HepG2 (cell line): ENCODE results near the gene LSM2. TPM values are rescaled to one million over a fixed set of nuclear protein-coding genes. Genes with fewer than 3 reads are reported as not detected.

ENCODE experiments used
- ATAC-seq: fragments of 200-7000 bp; cut with Tn5 transposase; 3 replicates; pipeline ENCODE4 v1.9.1; 2020; ENCODE audit warnings: mild to moderate bottlenecking, moderate library complexity
- BruUV-seq: library from RNA; stranded (reverse); fragments of 400-500 nt; replicated peaks from 2 replicates; lab custom pipeline; 2021; lab: Mats Ljungman, UMichigan
- CTCF ChIA-PET: fragments of 300-600 bp; formaldehyde crosslinking; extraction: SDS; loops from one replicate; lab custom pipeline; 2021; ENCODE audit warnings: low total read pairs, inconsistent platforms, low intra/inter-chr PET ratio; lab: Yijun Ruan, JAX
- POLR2A ChIA-PET: fragments of 350-600 bp; sonication (Branson Sonifier 250); formaldehyde crosslinking; loops from one replicate; lab custom pipeline; 2020; ENCODE audit warnings: antibody characterized with exemption, inconsistent platforms; lab: Yijun Ruan, JAX
- DNase-seq: peaks from one replicate; pipeline ENCODE4 v3.0.0-alpha.2; 2015; ENCODE audit warnings: low spot score
- FAIRE-seq: peaks from 3 replicates; lab custom pipeline; 2011; peaks lifted over from hg19 to GRCh38; lab: Jason Lieb, UNC
- H2AFZ ChIP-seq: one replicate; pipeline ENCODE4 v1.6.1; 2011; ENCODE audit warnings: low read length, inconsistent platforms
- H3K27ac ChIP-seq: fragments of 300-600 bp; 3 replicates; pipeline ENCODE4 v1.8.0; 2011; ENCODE audit warnings: mixed run types, mild to moderate bottlenecking, mixed read lengths, low read length, inconsistent platforms; ENCODE audit not compliant: insufficient read depth; ENCODE audit errors: extremely low read length
- H3K27me3 ChIP-seq, 2 experiments: fragments of 200-600 bp in 1 of 2; 2 replicates in 1 of 2; 3 replicates in 1 of 2; pipeline versions ENCODE4 v1.6.0 to v1.8.0; 2011; ENCODE audit warnings: low read length in 2 of 2, mild to moderate bottlenecking in 2 of 2, moderate library complexity in 2 of 2, inconsistent platforms in 1 of 2; ENCODE audit not compliant: insufficient read depth in 2 of 2, control insufficient read depth in 1 of 2
- H3K36me3 ChIP-seq, 2 experiments: fragments of 200-600 bp in 1 of 2; replicated peaks in 1 of 2; 2 replicates in 1 of 2; 3 replicates in 1 of 2; pipeline versions ENCODE4 v1.5.1 to v1.8.0; 2011; ENCODE audit warnings: low read length in 2 of 2, inconsistent platforms in 1 of 2; ENCODE audit not compliant: insufficient read depth in 2 of 2, control insufficient read depth in 1 of 2
- H3K4me1 ChIP-seq: 2 replicates; pipeline ENCODE4 v1.5.1; 2012; ENCODE audit warnings: low read length, inconsistent platforms; ENCODE audit not compliant: insufficient read depth
- H3K4me2 ChIP-seq: 2 replicates; pipeline ENCODE4 v1.6.0; 2011; ENCODE audit warnings: low read depth, low read length, inconsistent platforms
- H3K4me3 ChIP-seq, 3 experiments: fragments of 200-600 bp in 1 of 3; sonication (generic), shearing (Covaris generic) in 1 of 3; replicated peaks in 1 of 3; 2 replicates each; pipeline ENCODE4 v1.5.1; 2011 to 2016; ENCODE audit warnings: low read length in 3 of 3, inconsistent platforms in 2 of 3, low read depth in 2 of 3, mild to moderate bottlenecking in 2 of 3, control low read depth in 1 of 3, mixed read lengths in 1 of 3; ENCODE audit not compliant: insufficient read depth in 1 of 3
- H3K79me2 ChIP-seq: one replicate; pipeline ENCODE4 v1.6.1; 2011; ENCODE audit warnings: low read length, inconsistent platforms; ENCODE audit not compliant: insufficient read depth
- H3K9ac ChIP-seq: 2 replicates; pipeline ENCODE4 v1.6.0; 2011; ENCODE audit warnings: mild to moderate bottlenecking, low read depth, low read length, inconsistent platforms; ENCODE audit not compliant: insufficient read depth
- H3K9me3 ChIP-seq: 2 replicates; pipeline ENCODE4 v1.5.1; 2012; ENCODE audit warnings: mild to moderate bottlenecking, low read length
- H4K20me1 ChIP-seq: 2 replicates; pipeline ENCODE4 v1.6.0; 2011; ENCODE audit warnings: inconsistent platforms, mild to moderate bottlenecking, low read length, moderate library complexity; ENCODE audit not compliant: insufficient read depth
- ATF7-NPFF ChIP-seq: sonication (generic); formaldehyde crosslinking; IDR thresholded peaks from 2 replicates; pipeline ENCODE4 v1.8.1; 2023; ENCODE audit warnings: mild to moderate bottlenecking, low read depth, missing genetic modification reagents, moderate library complexity
- NFIC ChIP-seq: IDR thresholded peaks from 2 replicates; pipeline ENCODE4 v1.6.1; 2012; ENCODE audit warnings: mild to moderate bottlenecking, low read length, inconsistent platforms
- PHF21A ChIP-seq: sonication (generic); formaldehyde crosslinking; IDR thresholded peaks from 2 replicates; pipeline ENCODE4 v1.5.0; 2020; ENCODE audit warnings: mild to moderate bottlenecking, missing genetic modification reagents
- ZNF143 ChIP-seq: sonication (generic); formaldehyde crosslinking; IDR thresholded peaks from 2 replicates; pipeline ENCODE4 v1.4.0; 2020; ENCODE audit warnings: missing genetic modification reagents
- ZNF567 ChIP-seq: sonication (generic); formaldehyde crosslinking; IDR thresholded peaks from 2 replicates; pipeline ENCODE4 v1.8.1; 2023; ENCODE audit warnings: mild to moderate bottlenecking, missing genetic modification reagents, borderline replicate concordance
- WGBS: methylation state at CpG from one replicate; pipeline ENCODE4 v1.1.6; 2017; ENCODE audit warnings: low lambda C conversion rate; 5-methylcytosine and 5-hydroxymethylcytosine counted together
- in situ Hi-C: cut with HindIII; loops from 2 replicates; pipeline ENCODE4 v1.10.0; 2017; ENCODE audit warnings: low pct_unique_long_range_greater_than_20kb; ENCODE audit not compliant: extremely low pct_ligation_motif_present
- intact Hi-C: fragments of 100-400 bp; cut with micrococcal nuclease; formaldehyde crosslinking; loops from one replicate; pipeline ENCODE4 v1.10.0; 2022; ENCODE audit not compliant: unreplicated experiment
- polyA plus RNA-seq, 8 experiments: library from polyadenylated mRNA; depleted of rRNA in 3 of 8; stranded (reverse) in 7 of 8; unstranded in 1 of 8; fragments of >200 nt; fragmentation: Illumina TruSeq in 4 of 8; extraction: Trizol in 4 of 8; gene quantifications; 2 replicates each; pipeline versions ENCODE4 v1.2.1 to v1.2.3, GENCODE V29; 2011 to 2016; ENCODE audit warnings: low read depth in 4 of 8, missing spikeins in 1 of 8, mixed read lengths in 1 of 8; ENCODE audit not compliant: insufficient read depth in 1 of 8
- total RNA-seq, 5 experiments: library from RNA; depleted of rRNA; stranded (reverse); fragments of >200 nt; fragmentation: Illumina TruSeq; extraction: Trizol; gene quantifications; 2 replicates each; pipeline ENCODE4 v1.2.3, GENCODE V29; 2016; ENCODE audit warnings: low read depth in 1 of 5
- TF ChIP-seq, protein P1 (sequence below): sonication (generic); formaldehyde crosslinking; IDR thresholded peaks from 2 replicates; pipeline ENCODE4 v1.4.0; 2020; ENCODE audit warnings: low read depth, mild to moderate bottlenecking, missing genetic modification reagents
- TF ChIP-seq, protein P2 (sequence below): IDR thresholded peaks from 2 replicates; pipeline ENCODE4 v1.6.1; 2016; ENCODE audit warnings: missing compliant biosample characterization, missing genetic modification reagents, borderline replicate concordance

Gene LSM2
- total and polyA plus RNA-seq, 2 of the 13 experiments (the other 11 are each of a cell fraction or from before 2014, with no cell fraction given): 69.4 to 90.5 TPM

DNA sequence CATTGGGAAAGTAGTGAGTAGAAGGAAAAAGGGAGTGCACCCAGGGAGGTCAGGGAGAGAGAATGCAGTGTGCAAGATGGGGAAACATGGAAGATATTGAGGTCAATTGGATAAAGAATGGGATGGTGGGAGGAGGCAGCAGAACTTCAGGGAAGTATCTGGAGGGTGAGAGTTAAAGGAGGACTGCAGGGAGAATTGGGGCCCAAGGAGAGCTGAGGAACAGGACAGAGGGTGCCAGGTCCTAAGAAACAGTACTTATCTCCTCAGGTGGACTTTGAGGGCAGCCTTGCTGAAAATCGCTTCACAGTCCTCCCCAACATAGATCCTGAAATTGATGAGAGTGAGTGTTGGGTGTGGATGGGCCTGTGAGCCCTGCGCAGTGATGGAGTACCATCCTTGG lies 48.5 kb downstream of the LSM2 start (continued):
- TF ChIP-seq ATF7-NPFF (CRISPR knock-in tag): no peak
- TF ChIP-seq ZNF567 (CRISPR knock-in tag): no peak
- TF ChIP-seq, protein P1, sequence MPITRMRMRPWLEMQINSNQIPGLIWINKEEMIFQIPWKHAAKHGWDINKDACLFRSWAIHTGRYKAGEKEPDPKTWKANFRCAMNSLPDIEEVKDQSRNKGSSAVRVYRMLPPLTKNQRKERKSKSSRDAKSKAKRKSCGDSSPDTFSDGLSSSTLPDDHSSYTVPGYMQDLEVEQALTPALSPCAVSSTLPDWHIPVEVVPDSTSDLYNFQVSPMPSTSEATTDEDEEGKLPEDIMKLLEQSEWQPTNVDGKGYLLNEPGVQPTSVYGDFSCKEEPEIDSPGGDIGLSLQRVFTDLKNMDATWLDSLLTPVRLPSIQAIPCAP (CRISPR knock-in tag): no peak

DNA sequence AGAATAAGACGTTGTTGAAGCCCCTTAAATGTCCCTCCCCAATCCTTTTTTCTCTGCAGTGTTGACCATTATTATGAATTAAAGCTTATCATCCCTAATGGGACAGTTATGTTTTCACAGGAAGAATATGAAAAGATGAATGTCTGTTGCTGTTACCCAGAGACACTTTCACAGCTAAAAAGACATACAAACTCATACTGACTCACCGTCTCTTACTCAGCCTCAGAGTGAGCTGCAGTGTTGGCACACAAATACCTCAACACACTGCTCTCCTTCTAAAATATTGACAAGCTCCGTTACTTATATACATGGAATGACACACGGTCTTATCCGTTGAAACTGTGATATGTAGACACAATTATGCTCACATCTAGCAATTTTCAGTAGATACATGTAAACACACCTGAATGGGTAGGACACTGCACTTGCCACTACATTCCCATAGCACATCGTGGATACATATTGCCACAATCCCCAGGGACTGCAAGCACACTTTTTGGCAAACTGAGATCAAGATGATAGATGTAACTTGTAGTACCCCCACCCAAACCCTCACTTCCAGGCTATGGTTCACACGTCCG lies 53.9 kb downstream of the LSM2 start:
- Histone ChIP-seq H3K4me1 (peaks cover 11% of the 10 kb centered on the region), H3K4me3 (no peak overlapping the region), H3K36me3 (no peaks in the 10 kb centered on the region), H3K79me2 (no peaks in the 10 kb centered on the region), H3K4me2 (no peak overlapping the region), H3K27ac (no peak overlapping the region), H3K9ac (no peak overlapping the region), H2AFZ (no peak overlapping the region), H4K20me1 (no peaks in the 10 kb centered on the region), H3K27me3 (no peaks in the 10 kb centered on the region), H3K9me3 (no peaks in the 10 kb centered on the region)
- DNase-seq (no peak), ATAC-seq (peak; percentile 33; the same call in 1 of the 3 replicates), FAIRE-seq (peak; percentile 32)
- in situ Hi-C loops: no loop called here
- TSS peak; percentile 26 for BruUV-seq
- ChIA-PET POLR2A (interaction anchor here (0.8 to 11.5 kb wide), 4 partner anchors 14 to 75 kb away, joined by 3 to 96 read pairs (median 8); partner anchors contain the start of genes CLIC1, HSPA1B, MSH5 and VWA7), CTCF (no interaction called here)
- no peak for TF ChIP-seq ZNF143
- TF ChIP-seq NFIC: no peak
- TF ChIP-seq PHF21A (CRISPR knock-in tag): no peak
- TF ChIP-seq, protein P2, sequence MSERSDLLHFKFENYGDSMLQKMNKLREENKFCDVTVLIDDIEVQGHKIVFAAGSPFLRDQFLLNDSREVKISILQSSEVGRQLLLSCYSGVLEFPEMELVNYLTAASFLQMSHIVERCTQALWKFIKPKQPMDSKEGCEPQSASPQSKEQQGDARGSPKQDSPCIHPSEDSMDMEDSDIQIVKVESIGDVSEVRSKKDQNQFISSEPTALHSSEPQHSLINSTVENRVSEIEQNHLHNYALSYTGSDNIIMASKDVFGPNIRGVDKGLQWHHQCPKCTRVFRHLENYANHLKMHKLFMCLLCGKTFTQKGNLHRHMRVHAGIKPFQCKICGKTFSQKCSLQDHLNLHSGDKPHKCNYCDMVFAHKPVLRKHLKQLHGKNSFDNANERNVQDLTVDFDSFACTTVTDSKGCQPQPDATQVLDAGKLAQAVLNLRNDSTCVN (CRISPR knock-in tag): no peak
- intact Hi-C loops: no loop called here
- 75% methylated on average over 8 of the region's 8 CpGs for WGBS
